ENCODE data around the gene ABCB11.
"Not testable (repeated sequence)": the region's sequence is repeated elsewhere in the genome, so short reads cannot be mapped to it uniquely, and the experiment has no call there.

The ABCB11 gene

DNA sequence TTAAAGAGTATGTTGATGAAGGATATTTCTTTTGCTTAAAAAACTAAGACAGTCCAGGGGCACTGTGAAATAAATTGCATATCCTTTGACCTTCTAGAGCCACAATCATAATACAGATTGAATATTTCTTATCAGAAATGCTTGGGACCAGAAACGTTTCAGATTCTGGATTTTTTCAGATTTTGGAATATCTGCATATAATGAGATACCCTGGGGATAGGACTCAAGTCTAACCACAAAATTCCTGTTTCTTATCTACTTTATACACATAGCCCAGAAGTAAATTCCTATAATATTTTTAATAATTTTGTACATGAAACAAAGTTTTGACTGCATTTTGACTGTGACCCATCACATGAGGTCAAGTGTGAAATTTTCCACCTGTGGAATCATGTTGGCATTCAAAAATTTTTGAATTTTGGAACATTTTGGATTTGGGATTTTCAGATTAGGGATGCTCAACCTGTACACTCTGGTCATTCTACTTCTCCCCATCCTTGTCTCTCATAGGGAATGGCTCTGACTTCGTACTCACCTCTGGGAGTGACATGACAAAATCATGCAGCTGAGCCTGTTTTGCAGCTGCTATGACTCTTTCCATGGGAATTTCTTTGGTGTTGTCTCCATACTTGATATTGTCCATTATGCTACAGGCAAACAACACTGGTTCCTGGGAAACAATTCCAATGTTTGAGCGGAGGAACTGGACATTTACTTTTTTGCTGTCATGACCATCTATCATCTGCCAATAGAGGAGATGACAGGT, 104.3 kb downstream of the ABCB11 start:
- no peak for DNase-seq

DNA sequence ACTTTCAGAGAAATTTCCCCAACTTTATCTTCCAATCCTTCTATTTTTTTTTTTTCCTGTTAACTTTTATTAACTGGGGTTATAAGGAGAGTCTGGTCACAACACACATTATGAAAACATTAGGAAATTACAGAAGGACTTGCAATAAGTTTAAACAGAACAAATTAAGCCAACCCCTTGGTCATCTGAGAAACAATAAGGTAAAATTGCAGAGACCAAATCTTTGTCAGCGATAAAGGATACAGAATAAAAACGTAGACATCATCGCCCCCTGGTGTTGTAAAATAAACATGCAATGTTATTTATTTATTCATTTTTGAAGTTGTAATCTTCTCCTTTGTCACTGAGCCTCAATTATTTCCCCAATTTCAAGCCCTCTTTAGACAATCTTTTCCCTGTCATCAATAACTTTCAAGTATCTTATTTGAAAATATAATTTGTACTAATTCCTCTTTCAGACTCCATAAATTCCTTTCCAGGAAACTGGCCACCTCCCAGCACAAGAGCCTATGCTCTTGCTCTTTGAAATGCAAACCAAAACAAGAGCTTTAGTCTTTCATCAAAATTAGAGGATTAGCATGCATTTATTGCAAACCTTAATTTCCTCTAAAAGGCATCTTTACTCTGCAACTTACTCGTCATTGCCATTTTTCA, 110.5 kb downstream of the ABCB11 start:
- DNase-seq: no peak

DNA sequence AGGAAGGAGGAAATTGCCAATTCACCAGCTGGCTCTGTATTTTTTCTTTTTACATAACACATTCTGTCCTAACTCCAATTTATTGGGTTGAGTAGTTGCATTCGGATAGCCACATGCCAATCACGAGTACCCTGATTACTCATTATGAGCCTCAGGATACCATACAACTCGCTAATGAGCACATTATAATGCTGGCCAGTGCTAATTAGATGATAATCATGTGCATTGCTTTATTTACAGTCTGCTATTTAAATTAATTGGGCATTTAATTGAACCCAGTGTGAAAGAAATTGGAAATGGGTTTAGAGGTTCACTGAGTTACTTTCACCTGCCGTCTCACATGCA, 114.8 kb downstream of the ABCB11 start:
- no peak for DNase-seq

DNA sequence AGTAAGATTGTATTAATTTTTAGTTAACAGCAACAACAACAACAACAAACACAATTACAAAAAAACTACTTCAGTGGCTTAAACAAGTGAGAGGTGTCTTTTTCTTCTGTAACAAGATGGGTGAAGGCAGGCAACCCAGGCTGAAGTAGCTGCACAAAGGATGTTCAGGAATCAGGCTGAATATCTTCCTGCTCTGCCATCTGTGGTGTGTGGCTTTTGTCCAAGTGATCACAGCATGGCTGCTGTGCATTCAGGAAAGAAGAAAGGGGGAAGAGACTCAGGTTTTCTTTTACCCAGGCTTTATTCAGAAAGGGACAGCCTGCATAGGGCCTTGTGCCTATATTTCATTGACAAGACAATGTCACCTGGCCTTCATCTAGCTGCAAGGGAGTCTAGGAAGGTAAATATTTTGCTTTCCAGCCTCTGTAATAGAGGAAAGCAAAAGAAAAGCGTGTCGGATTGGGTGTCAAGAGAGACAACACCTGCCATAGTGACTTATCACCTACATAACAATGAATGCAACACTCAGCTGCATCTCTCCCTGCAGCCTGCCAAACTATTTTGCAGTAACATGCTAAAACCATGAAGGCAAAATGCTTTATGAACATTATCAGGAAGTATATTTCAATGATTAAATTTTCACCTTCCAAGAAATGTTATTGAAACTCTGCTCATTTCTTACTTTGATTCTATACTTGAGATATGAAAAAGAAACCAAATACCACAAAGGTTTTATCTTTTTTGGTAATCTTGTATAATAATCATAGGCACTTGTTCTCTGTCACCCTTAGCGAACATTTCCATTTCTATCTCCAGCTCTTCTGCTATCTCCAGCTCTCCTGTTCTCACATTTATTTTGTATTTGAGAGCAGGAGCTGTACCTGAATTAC, 115.4 kb downstream of the ABCB11 start:
- DNase-seq: no peak

DNA sequence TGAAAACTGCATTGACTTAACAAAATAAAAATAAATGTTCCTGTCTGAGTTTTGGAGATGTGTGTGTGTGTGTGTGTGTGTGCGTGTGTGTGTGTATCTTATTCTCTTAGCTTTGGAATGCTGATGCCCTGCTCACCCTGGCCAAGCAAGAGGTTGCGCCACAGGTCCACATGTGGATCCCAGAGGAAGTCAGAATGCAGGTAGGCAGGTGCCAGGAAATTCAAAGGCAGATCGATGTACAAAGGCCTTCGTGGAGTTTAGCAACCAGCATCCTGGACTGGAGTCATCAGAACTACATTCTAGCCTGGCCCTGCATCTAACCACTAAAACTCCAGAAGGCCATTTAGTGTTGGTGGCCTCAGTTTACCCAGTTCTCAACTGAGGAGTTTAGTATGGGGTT, 117.6 kb downstream of the ABCB11 start:
- DNase-seq: no peak

DNA sequence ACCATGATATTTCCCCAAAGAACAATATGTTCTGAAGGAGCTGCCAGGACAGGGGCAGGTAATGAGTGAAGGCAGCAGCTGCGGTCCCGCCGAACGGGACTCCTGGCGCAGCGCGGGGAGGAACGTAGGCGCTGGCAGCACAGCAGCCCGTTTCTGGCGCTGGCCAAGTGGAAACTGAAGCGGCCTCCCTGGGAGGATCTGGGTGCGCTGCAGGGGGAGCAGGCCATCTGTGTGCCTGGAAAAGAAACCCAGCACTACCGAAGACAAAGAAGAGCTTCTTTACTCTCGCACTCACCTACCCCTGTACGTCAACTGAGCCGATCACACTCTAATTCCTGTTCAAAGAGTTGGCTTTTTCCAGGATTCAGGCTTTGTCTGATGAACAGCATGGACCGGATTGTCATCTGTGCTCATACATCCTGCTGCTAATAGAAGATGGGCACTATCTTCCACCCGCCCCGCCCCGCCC, 118.2 kb downstream of the ABCB11 start:
- no peak for DNase-seq

DNA sequence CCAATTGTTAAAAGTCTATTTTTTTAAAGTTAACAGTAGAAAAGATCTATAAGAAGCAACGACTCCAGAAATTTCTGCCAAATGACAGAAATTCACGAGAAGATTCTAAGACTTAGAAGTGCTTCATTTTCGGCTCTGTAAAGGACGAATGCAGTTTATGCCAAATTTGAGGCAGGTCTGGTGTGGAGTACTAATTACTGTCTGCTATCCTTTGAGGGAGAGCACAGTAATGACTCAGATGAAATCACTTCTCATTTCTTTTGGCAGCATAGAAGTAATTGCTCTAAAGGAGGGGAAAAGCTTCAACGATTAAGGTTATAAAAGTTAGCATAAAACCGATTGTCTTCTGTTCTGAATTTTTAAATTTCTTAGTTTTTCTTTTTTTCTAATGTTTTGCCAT, 118.7 kb downstream of the ABCB11 start:
- DNase-seq: no peak

DNA sequence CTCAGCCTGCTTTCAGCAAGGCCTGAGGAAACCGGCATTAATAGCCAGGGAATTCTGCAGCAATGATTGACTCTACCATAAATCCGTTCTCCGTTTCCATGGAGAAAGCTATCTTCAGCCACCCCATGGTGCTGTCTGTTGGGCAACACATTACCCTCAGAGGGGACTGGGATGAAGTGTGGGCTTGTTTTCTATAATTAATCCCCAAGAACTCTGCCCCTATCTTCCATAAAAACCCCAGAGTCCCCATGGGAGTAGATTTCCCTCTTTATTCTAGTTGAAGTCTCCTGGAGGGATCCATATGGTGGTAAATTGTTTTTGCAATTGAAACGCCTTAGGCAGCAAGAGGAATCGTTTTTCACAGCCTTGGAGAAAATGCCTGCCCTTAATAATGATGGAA, 120.8 kb downstream of the ABCB11 start:
- no peak for DNase-seq

DNA sequence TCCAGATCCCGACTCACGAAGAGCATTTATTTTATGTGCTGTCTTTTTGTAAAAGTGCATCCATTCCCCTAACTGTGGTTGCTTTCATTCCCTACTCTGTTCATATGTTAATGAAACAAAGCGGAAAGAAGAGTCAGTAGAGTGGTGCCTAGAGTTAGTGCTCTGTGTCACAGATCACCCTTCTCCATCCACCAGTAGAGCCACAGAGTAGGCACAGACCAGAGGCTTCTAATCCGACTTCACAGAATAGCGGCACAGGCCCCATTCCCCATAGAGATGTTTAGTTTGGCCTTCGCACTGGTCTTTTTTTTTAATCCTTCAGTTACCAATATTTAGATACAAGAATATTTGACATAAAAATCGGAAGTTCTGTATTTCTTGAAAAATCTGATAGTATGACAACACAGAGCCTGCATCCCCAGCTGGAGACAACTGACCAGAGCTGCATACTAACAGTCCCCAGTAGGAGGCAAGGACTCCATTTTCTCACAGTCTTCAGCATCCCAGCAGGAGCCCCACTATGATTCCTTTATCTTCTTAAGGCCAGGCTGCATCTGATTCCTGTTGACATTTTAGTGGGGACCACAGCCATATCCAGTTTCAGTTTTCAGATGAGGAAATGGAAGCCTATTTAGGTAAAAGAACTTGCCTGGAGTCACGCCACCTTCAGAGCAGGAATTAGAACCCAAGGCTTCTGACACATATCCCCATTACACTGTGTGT, 123.0 kb downstream of the ABCB11 start:
- no peak for DNase-seq

DNA sequence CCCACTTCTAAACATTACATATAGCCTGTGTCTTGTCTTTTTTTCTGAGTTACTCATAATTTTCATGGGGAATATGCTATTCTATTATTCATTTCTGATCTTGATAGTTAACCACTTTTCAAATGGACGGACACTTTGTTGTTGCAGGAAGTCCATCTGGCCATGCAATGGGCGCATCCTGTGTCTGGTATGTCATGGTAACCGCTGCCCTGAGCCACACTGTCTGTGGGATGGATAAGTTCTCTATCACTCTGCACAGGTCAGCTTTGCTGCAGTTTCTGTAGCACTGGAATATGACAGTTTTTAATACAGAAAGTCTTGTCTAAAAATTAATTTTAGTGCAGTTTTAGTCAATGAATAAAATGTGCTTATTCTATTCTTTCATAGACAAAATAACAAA, 126.8 kb downstream of the ABCB11 start:
- no peak for DNase-seq

DNA sequence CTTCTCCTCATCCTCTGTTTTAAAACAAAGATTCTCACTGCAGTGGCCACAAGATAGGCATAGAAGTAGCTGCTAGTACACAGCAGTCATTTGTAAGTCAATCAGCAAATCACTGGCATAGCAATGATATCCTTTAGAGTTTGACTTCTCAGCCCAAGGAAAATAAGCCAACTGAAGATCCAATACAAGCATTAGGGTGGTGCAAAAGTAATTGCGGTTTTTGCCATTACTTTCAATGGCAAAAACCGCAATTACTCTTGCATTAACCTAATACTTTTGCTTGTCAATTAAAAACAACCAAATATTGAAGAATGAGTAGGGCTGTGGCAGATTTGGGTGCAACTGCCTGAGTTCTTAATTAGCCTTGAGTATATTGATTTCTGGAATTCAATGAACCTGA, 127.2 kb downstream of the ABCB11 start:
- DNase-seq: no peak

DNA sequence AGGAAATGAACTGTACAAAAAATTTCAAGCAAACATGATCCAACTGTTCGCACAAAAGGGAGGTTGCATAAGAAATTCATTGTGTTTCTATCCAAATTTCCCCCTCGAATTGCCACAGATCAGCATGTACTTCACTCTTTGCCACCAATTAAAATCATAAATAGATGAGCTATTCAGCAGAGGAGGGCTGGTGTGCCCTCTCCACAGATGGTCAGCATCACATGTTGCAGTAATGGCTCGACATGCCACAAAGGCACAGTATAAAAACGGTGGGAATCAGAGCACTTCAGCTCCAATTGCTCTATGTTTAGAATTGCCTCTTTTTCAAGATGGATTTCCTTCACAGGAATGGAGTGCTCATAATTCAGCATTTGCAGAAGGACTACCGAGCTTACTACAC, 130.1 kb downstream of the ABCB11 start, which contains the start of gene G6PC2:
TSS of gene G6PC2 (plus strand) at position 289 of the 400 bp plus-strand sequence. CDS start at position 330, 41 bp downstream.
- DNase-seq: no peak

DNA sequence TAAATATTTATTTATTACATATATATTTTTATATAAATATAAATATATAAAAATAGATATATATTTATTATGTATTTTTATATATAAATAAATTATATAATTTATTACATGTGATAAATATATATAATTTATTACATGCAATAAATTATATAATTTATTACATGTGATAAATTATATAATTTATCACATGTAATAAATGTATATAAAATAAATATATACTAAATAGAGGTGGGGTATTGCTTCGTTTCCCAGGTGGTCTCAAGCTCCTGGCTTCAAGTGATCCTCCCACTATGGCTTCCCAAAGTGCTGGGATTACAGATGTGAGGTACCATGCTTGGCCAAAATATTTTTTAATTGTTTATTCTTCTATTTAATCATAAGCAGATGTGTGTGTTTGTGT, 133.7 kb downstream of the ABCB11 start:
- DNase-seq: no peak

DNA sequence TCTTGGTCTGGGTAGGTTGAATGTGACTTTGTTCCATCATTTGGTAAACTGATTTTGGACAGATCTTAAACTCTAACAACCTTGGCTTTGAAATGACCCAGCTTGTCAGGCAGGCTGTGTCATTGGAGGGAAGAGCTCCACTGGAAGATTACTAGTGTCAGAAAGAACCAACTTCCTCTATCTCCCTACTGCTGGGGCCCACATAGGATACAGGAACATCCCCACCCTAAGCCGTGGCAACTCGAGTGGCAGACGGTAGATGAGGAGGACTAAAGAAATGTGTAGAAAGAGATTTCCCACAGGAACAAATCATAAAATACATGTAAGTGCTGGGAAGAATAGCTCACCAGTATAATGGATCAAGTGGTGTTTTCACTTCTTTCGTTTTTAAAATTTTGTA, 134.3 kb downstream of the ABCB11 start:
- no peak for DNase-seq

DNA sequence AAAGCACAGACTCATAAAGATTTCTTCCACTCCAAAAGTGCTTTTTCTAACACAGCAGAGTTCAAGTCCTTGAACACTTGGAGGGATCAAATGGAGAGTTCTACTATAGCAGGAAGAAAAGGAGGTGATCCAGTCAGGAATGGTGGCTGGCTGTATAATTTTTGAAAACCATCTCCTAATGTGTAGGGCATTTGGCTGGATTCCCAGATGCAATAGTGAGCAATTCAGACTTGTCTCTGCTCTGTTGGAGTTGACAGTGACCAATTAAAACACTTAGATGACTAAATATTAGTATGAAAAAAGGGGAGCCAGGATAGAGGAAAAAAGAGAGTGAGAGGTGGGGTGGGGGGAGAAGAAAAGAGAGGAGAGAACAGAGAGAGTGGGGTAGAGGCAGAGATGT, 135.4 kb downstream of the ABCB11 start:
- DNase-seq: no peak

DNA sequence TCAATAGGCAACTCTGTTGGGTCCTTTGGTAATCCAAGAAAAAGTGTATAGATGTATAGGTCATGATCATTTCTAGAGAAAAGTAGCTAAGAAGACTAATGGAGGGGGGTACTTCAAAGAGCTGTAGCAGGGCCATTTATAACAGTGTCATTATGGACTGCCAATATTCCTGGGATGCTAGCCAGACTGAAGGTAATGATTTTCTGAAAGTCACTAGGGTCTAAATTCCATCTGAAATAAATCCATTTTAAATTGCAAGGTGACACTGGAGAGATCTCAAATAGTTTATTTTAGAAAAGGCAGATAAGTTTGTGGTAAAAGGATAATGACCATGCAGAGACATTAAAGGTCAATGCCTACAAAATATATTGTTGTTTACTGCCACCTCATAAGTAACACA, 136.4 kb downstream of the ABCB11 start:
- DNase-seq: no peak

DNA sequence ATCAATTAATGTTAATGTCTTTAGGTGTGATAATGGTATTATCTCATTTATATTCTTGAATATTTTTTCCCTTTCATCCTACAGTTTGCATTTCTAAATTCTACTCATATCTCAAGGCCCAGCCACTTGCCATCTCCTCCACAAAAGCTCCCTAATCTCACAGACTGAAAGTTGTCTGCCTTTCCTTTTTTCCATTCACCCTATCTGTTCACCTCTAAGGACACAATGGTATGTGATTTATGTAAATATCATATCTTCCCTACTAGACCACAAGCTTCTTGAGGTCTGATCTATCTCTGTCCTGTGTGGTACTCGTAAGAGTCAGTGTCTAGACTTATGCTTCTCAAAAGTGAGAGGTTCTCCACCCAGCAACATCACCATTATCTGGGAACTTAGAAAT, 137.0 kb downstream of the ABCB11 start:
- DNase-seq: no peak

DNA sequence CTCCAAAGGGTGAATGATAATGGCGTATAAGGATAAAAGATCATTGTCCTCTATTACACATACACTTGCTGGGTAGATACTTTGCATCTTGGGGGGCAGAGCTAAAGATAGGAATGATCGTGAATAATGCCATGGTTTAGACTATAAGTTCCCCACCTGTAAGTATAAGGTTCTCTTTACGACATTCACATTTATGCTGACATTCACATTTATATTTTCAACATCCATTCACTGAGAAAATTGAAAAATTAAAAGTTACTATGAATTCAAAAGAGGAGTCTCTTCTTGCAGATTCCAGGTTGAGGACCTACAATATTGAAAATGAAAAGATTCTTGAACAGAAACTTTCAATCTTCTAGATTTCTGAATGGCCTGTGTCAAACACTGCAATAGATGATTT, 138.8 kb downstream of the ABCB11 start:
- DNase-seq: no peak

DNA sequence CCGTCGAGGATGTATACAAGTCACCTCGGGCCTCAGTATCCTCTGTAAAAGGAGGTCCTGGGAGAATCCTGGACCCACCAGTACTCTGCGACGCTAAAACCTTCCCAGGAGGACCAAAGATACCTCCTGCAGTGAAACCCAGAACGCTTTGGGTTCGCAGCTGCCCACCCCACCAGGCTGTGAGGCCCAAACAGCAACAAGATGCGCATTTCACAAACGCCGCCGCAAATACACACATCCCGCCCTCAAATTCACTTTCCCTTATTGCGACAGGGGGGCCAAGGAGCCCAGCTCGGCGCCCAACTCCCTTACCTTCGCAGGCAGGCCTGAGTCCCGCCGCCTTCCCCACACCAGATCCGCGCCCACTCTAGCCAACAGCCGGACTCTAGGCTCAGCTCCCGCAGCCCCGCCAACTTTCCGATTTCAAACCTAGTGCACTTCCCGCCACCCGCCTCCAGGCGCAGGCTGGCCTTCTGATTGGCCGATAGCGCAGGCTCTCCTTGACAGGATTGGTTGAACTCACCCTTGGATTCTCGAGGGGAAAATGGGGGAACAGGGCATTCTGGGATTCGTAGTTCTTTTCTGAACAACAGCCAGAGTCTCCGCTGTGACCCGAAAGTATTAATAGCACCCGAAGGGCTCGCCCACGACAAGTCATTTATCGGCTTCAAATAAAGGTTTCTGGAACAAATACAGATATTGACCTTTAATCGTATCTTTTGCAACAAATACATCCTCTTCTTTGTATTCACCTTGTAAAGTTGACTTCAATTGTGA, 140.9 kb downstream of the ABCB11 start, which contains the start of gene SPC25:
TSS of gene SPC25 (minus strand) at position 425 of the 777 bp plus-strand sequence. CDS start 911 bp downstream, outside the sequence.
- peak; percentile 88 to 92 for DNase-seq

DNA sequence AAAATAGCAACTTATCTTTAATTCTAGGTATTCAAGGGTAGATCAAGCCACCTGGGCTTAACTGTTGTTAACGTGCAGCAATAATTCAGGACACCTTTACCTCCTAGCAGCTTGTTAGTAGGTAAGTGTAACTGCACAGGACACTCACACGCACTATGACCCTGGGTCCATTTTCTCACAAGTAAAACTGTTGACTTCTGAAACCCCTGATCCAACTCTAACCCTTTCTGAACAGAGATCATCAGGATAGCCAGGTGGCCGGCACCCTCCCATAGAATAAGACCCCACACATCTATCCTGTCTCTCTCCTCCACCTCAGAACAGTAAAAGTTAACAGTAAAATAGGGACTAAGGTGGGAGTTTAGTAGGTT, 141.5 kb downstream of the ABCB11 start:
- DNase-seq: peak in 1 of 2 experiments; percentile 5

DNA sequence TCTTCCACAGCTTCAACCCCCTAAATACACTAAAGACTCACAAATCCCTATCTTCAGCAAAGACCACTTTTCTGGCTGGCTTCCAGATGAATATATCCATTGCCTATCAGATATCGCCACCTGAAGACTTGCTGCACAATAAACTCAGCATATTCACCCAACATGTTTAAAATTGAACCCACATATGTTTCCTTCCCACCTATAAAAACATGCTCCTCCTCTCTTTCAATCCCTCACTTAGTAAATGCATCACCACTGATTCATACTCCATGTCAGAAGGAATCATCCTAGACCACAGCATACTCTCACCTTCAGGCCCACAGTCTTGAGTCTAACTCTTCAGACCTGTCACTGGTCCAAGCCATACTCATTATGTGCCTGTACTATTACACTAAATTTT, 146.1 kb downstream of the ABCB11 start:
- no peak for DNase-seq

DNA sequence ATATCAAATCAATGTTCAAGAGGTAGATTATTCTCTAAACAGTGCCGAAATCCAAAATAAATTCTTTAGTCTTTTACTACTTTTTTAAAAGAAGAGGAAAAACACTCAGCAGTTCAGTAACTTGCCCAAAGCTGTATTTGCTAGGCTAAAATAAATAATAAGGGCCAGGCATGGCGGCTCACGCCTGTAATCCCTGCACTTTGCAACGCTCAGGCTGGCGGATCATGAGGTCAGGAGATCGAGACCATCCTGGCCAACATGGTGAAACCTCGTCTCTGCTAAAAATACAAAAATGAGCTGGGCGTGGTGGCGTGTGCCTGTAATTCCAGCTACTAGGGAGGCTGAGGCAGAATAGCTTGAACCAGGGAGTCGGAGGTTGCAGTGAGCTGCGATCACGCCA, 149.0 kb downstream of the ABCB11 start:
- DNase-seq: not testable (repeated sequence)
